ENCODE measurements around the gene ABL1. TPM values are rescaled to one million over a fixed set of nuclear protein-coding genes. Genes with fewer than 3 reads are reported as not detected.

The ABL1 gene
- total RNA-seq, 1 experiment from 2014 or later = 33.0 TPM

- no peak for DNase-seq (ENCODE audit: low read depth)
Measured at GRCh38 chr9:130872093-130872492, 37.0 kb downstream of the ABL1 start.

GRCh38 chr9:130872508-130872907, 37.5 kb downstream of the ABL1 start:
- no peak for DNase-seq (ENCODE audit: low read depth)

GRCh38 chr9:130872912-130873503, 38.0 kb downstream of the ABL1 start:
- no peak for DNase-seq (ENCODE audit: low read depth)

GRCh38 chr9:130873966-130874365, 38.9 kb downstream of the ABL1 start:
- DNase-seq (ENCODE audit: low read depth) = no peak

GRCh38 chr9:130874783-130875182, 39.7 kb downstream of the ABL1 start:
- DNase-seq (ENCODE audit: low read depth) = no peak

GRCh38 chr9:130877300-130877699, 42.2 kb downstream of the ABL1 start:
- DNase-seq (ENCODE audit: low read depth) = no peak

- no peak for DNase-seq (ENCODE audit: low read depth)
Measured at GRCh38 chr9:130878295-130878694, 43.2 kb downstream of the ABL1 start.

GRCh38 chr9:130879863-130880411, 44.9 kb downstream of the ABL1 start:
- no peak for DNase-seq (ENCODE audit: low read depth)

GRCh38 chr9:130880599-130881220, 45.7 kb downstream of the ABL1 start:
- DNase-seq (ENCODE audit: low read depth) = no peak

- DNase-seq (ENCODE audit: low read depth) = no peak
Measured at GRCh38 chr9:130881516-130881915, 46.5 kb downstream of the ABL1 start.

- DNase-seq (ENCODE audit: low read depth) = no peak
Measured at GRCh38 chr9:130882696-130883225, 47.7 kb downstream of the ABL1 start.

- no peak for DNase-seq (ENCODE audit: low read depth)
Measured at GRCh38 chr9:130883479-130883878, 48.4 kb downstream of the ABL1 start.

- DNase-seq (ENCODE audit: low read depth) = no peak
Measured at GRCh38 chr9:130884111-130884531, 49.1 kb downstream of the ABL1 start.

GRCh38 chr9:130884542-130885483, 49.8 kb downstream of the ABL1 start:
- DNase-seq (ENCODE audit: low read depth) = no peak

- no peak for DNase-seq (ENCODE audit: low read depth)
Measured at GRCh38 chr9:130885484-130886375, 50.7 kb downstream of the ABL1 start.

GRCh38 chr9:130886981-130887380, 51.9 kb downstream of the ABL1 start:
- no peak for DNase-seq (ENCODE audit: low read depth)

- no peak for DNase-seq (ENCODE audit: low read depth)
Measured at GRCh38 chr9:130887494-130888144, 52.6 kb downstream of the ABL1 start.

- DNase-seq (ENCODE audit: low read depth) = no peak
Measured at GRCh38 chr9:130888146-130888885, 53.3 kb downstream of the ABL1 start.

- no peak for DNase-seq (ENCODE audit: low read depth)
Measured at GRCh38 chr9:130890124-130890523, 55.1 kb downstream of the ABL1 start.
